Upper lobe of left lung (tissue), 6 donors: ENCODE data around the gene MKNK1. TPM values are rescaled to one million over a fixed set of nuclear protein-coding genes. Genes with fewer than 3 reads are reported as not detected.

ENCODE experiments used
- ATAC-seq, 2 donors: fragments of 200-7000 bp; cut with Tn5 transposase; one replicate each; pipeline ENCODE4 v1.9.1; 2022; ENCODE audit warnings: mild to moderate bottlenecking in 2 of 2, moderate library complexity in 2 of 2; ENCODE audit not compliant: low FRiP score in 2 of 2
- DNase-seq, 2 donors: peaks; one replicate each; pipeline ENCODE4 v3.0.0-alpha.2; 2019 to 2020
- H3K27ac ChIP-seq, 4 donors: fragments of 200-600 bp; sonication (generic); one replicate each; pipeline ENCODE4 v1.5.1; 2016 to 2019
- H3K27me3 ChIP-seq, 4 donors: fragments of 200-600 bp; sonication (generic); one replicate each; pipeline ENCODE4 v1.5.1; 2017 to 2019
- H3K36me3 ChIP-seq, 4 donors: fragments of 200-600 bp; sonication (generic); one replicate each; pipeline ENCODE4 v1.5.1; 2016 to 2019
- H3K4me1 ChIP-seq, 4 donors: fragments of 200-600 bp; sonication (generic); one replicate each; pipeline ENCODE4 v1.5.1; 2018 to 2019
- H3K4me3 ChIP-seq, 4 donors: fragments of 200-600 bp; sonication (generic); one replicate each; pipeline ENCODE4 v1.5.1; 2017 to 2019; ENCODE audit warnings: mild to moderate bottlenecking in 2 of 4, moderate library complexity in 1 of 4
- H3K9me3 ChIP-seq, 4 donors: fragments of 200-600 bp; sonication (generic); one replicate each; pipeline ENCODE4 v1.5.1; 2018 to 2019
- CTCF ChIP-seq, 6 experiments: fragments of 450-650 bp in 4 of 6; fragments of 200-600 bp in 2 of 6; sonication (generic) in 2 of 6; IDR thresholded peaks; one replicate each; pipeline ENCODE4 v1.5.1; 2016 to 2019; ENCODE audit warnings: antibody characterized with exemption in 6 of 6
- EP300 ChIP-seq, 4 donors: sonication (generic); formaldehyde crosslinking; IDR thresholded peaks; one replicate each; pipeline ENCODE4 v1.5.1; 2017; ENCODE audit warnings: antibody characterized with exemption in 4 of 4, control low read depth in 2 of 4
- POLR2A ChIP-seq, 4 donors: fragments of 450-650 bp; IDR thresholded peaks; one replicate each; pipeline ENCODE4 v1.5.1; 2016 to 2017; ENCODE audit warnings: antibody characterized with exemption in 4 of 4, mild to moderate bottlenecking in 2 of 4
- POLR2AphosphoS5 ChIP-seq, 2 donors: sonication (generic); formaldehyde crosslinking; IDR thresholded peaks; one replicate each; pipeline ENCODE4 v1.5.1; 2017; ENCODE audit warnings: antibody characterized with exemption in 2 of 2
- WGBS, 2 donors: methylation state at CpG; one replicate each; pipeline ENCODE4 v1.1.5; 2017 to 2018; 5-methylcytosine and 5-hydroxymethylcytosine counted together
- total RNA-seq, 6 donors: library from RNA; depleted of rRNA in 4 of 6; stranded (reverse); fragments of >200 nt in 4 of 6; gene quantifications; one replicate each; pipeline versions ENCODE4 v1.1.0 to v1.2.1, GENCODE V29; 2016 to 2021
- donor health status: DM: no; HTN: no; CAD: no; lungs with moderate emphysema.
- donor health status: DM: no; HTN: yes; CAD: no; lungs with severe emphysema.

MKNK1 gene
- total RNA-seq, 6 donors from 2014 or later: 45.7 to 174 (median 62.2) TPM

- H3K4me1 ChIP-seq: peaks cover 0 to 8% (median 6%) of the 10 kb centered on the region in 4 donors
- no peaks in the 10 kb centered on the region for H3K9me3 ChIP-seq
- DNase-seq: no peak
- H3K4me3 ChIP-seq: no peak overlapping the region
- ATAC-seq: peak in 1 of 2 donors; percentile 35
- TF ChIP-seq POLR2AphosphoS5 (IDR thresholded peaks at IDR 0.05): no peak
- no peak for TF ChIP-seq CTCF (IDR thresholded peaks at IDR 0.05)
- no peak for TF ChIP-seq POLR2A (IDR thresholded peaks at IDR 0.05)
- no peak for TF ChIP-seq EP300 (IDR thresholded peaks at IDR 0.05)
- no peaks in the 10 kb centered on the region for H3K27me3 ChIP-seq
- H3K36me3 ChIP-seq: no peaks in the 10 kb centered on the region
- no peak overlapping the region for H3K27ac ChIP-seq
- 75 to 78% methylated on average over 7 of the region's 7 CpGs for WGBS, 2 donors
Measured at GRCh38 chr1:46621930-46622329, 17.9 kb upstream of the MKNK1 start.

- DNase-seq: no peak
- TF ChIP-seq EP300 (IDR thresholded peaks at IDR 0.05) (no peak), POLR2AphosphoS5 (IDR thresholded peaks at IDR 0.05) (no peak), CTCF (IDR thresholded peaks at IDR 0.05) (no peak), POLR2A (IDR thresholded peaks at IDR 0.05) (no peak)
- H3K27ac ChIP-seq: no peak overlapping the region
- H3K27me3 ChIP-seq: no peaks in the 10 kb centered on the region
- no peaks in the 10 kb centered on the region for H3K36me3 ChIP-seq
- peaks cover 13 to 25% (median 19%) of the 10 kb centered on the region in 4 donors for H3K4me1 ChIP-seq
- ATAC-seq: no peak
- H3K9me3 ChIP-seq: no peaks in the 10 kb centered on the region
- 87 to 93% methylated on average over 5 of the region's 5 CpGs for WGBS, 2 donors
- H3K4me3 ChIP-seq: no peak overlapping the region
Measured at GRCh38 chr1:46619656-46620258, 15.7 kb upstream of the MKNK1 start.

DNA sequence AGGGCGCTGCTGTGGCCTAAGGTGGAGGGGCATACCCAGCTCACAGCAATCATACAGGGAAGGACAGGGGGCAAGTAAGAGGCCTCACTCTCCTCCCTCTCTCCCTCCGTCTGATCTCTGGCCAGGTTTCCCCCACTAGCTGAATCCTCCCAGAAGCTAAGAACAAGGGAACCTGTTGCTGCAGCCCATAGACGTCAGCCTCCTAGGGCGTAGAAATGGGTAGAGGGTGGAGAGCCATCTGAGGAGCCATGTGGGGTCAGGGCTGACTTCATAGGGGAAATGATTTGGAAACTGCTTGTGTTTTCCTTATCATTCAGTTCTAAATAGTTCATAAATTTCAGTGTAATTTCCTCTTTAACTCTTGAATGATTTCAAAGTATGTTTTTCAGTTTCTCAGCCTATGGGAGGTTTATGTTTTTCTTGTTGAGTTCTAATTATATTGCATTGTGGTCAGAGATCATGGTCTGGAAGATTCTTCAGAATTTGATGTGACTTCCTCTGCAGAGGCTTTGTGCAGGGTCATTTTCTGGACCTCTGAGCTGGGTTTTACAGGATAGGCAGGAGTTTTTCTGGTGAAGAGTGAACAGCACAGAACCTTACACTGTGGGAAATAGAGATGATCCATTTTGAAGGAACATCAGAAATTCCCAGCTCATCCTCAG is 14.8 kb upstream of the MKNK1 start:
- Histone ChIP-seq H3K27me3 (no peaks in the 10 kb centered on the region), H3K36me3 (no peaks in the 10 kb centered on the region), H3K9me3 (no peaks in the 10 kb centered on the region), H3K4me1 (peaks cover 22 to 33% (median 28%) of the 10 kb centered on the region in 4 donors), H3K4me3 (no peak overlapping the region), H3K27ac (no peak overlapping the region)
- TF ChIP-seq EP300 (IDR thresholded peaks at IDR 0.05) (no peak), POLR2AphosphoS5 (IDR thresholded peaks at IDR 0.05) (no peak), CTCF (IDR thresholded peaks at IDR 0.05) (no peak), POLR2A (IDR thresholded peaks at IDR 0.05) (no peak)
- DNase-seq: no peak
- ATAC-seq: no peak
- 78 to 80% methylated on average over 4 of the region's 4 CpGs for WGBS, 2 donors

GRCh38 chr1:46617833-46618232 is 13.8 kb upstream of the MKNK1 start:
- no peaks in the 10 kb centered on the region for H3K27me3 ChIP-seq
- WGBS, 2 donors: 89 to 93% methylated on average over 3 of the region's 3 CpGs
- peaks cover 0 to 3% (median 1%) of the 10 kb centered on the region in 4 donors for H3K36me3 ChIP-seq
- H3K27ac ChIP-seq: no peak overlapping the region
- H3K4me1 ChIP-seq: peaks cover 33 to 44% (median 38%) of the 10 kb centered on the region in 4 donors
- no peaks in the 10 kb centered on the region for H3K9me3 ChIP-seq
- ATAC-seq (no peak), DNase-seq (no peak)
- no peak overlapping the region for H3K4me3 ChIP-seq
- TF ChIP-seq CTCF (IDR thresholded peaks at IDR 0.05) (no peak), EP300 (IDR thresholded peaks at IDR 0.05) (no peak), POLR2A (IDR thresholded peaks at IDR 0.05) (no peak), POLR2AphosphoS5 (IDR thresholded peaks at IDR 0.05) (no peak)
